GM12878 (cell line): Measurements from ENCODE around the gene GLIPR2. TPM values are rescaled to one million over a fixed set of nuclear protein-coding genes. Genes with fewer than 3 reads are reported as not detected.

Source experiments
- ATAC-seq: fragments of 200-7000 bp; cut with Tn5 transposase; 3 replicates; pipeline ENCODE4 v1.9.1; 2020; ENCODE audit warnings: mild to moderate bottlenecking, moderate library complexity
- BruUV-seq: library from RNA; stranded (reverse); fragments of 400-500 nt; replicated peaks from 2 replicates; lab custom pipeline; 2021; lab: Mats Ljungman, UMichigan
- CTCF ChIA-PET: fragments of 300-600 bp; sonication (Branson Sonifier 250); formaldehyde crosslinking; extraction: SDS; loops from one replicate; lab custom pipeline; 2021; ENCODE audit warnings: inconsistent platforms; lab: Yijun Ruan, JAX
- POLR2A ChIA-PET: fragments of 350-600 bp; formaldehyde crosslinking; extraction: SDS; loops from one replicate; lab custom pipeline; 2021; ENCODE audit warnings: inconsistent platforms; lab: Charles Lee
- RAD21 ChIA-PET: fragments of 300-600 bp; sonication (Branson Sonifier 250); formaldehyde crosslinking; loops from one replicate; lab custom pipeline; 2023; ENCODE audit warnings: antibody characterized with exemption; ENCODE audit not compliant: unreplicated experiment; lab: Charles Lee
- SMC1A ChIA-PET: fragments of 300-600 bp; sonication (Branson Sonifier 250); formaldehyde crosslinking; loops from one replicate; lab custom pipeline; 2023; ENCODE audit not compliant: unreplicated experiment, uncharacterized antibody; lab: Charles Lee
- DNase-seq: peaks from one replicate; pipeline ENCODE4 v3.0.0-alpha.2; 2011; ENCODE audit warnings: low read depth, low spot score
- FAIRE-seq: peaks from 3 replicates; lab custom pipeline; 2011; peaks lifted over from hg19 to GRCh38; lab: Jason Lieb, UNC
- H2AFZ ChIP-seq: 2 replicates; pipeline ENCODE4 v1.6.0; 2011; ENCODE audit warnings: low read depth, low read length, control low read depth; ENCODE audit not compliant: control insufficient read depth
- H3K27ac ChIP-seq: 2 replicates; pipeline ENCODE4 v1.5.1; 2011; ENCODE audit warnings: control low read depth; ENCODE audit not compliant: control insufficient read depth, insufficient read depth
- H3K27me3 ChIP-seq, 2 experiments: replicated peaks in 1 of 2; 2 replicates each; pipeline versions ENCODE4 v1.6.0 to v1.6.1; 2011; ENCODE audit warnings: low read length in 1 of 2; ENCODE audit not compliant: control insufficient read depth in 2 of 2, insufficient read depth in 2 of 2
- H3K36me3 ChIP-seq, 2 experiments: 2 replicates each; pipeline ENCODE4 v1.5.1; 2011; ENCODE audit warnings: low read length in 1 of 2; ENCODE audit not compliant: control insufficient read depth in 2 of 2, insufficient read depth in 2 of 2
- H3K4me1 ChIP-seq: 2 replicates; pipeline ENCODE4 v1.6.1; 2011; ENCODE audit warnings: mild to moderate bottlenecking, low read length, moderate library complexity, mixed read lengths; ENCODE audit not compliant: control insufficient read depth, insufficient read depth
- H3K4me2 ChIP-seq: 2 replicates; pipeline ENCODE4 v1.6.0; 2011; ENCODE audit warnings: control low read depth; ENCODE audit not compliant: control insufficient read depth, insufficient read depth
- H3K4me3 ChIP-seq: fragments of 200-600 bp; sonication (generic); 2 replicates; pipeline ENCODE4 v1.5.1; 2016
- H3K79me2 ChIP-seq: 2 replicates; pipeline ENCODE4 v1.6.0; 2011; ENCODE audit warnings: low read length; ENCODE audit not compliant: control insufficient read depth, insufficient read depth
- H3K9ac ChIP-seq: 2 replicates; pipeline ENCODE4 v1.8.0; 2011; ENCODE audit warnings: low read length, control low read depth, mixed read lengths; ENCODE audit not compliant: control insufficient read depth, insufficient read depth
- H3K9me3 ChIP-seq: replicated peaks from 3 replicates; pipeline ENCODE4 v1.5.1; 2011; ENCODE audit warnings: mild to moderate bottlenecking, low read length; ENCODE audit not compliant: control insufficient read depth, insufficient read depth
- H4K20me1 ChIP-seq: 2 replicates; pipeline ENCODE4 v1.6.0; 2011; ENCODE audit not compliant: control insufficient read depth, insufficient read depth
- MEF2B ChIP-seq: fragments of 450-650 bp; IDR thresholded peaks from 2 replicates; pipeline ENCODE4 v1.6.1; 2018; ENCODE audit warnings: mild to moderate bottlenecking, moderate library complexity; ENCODE audit not compliant: partially characterized antibody, poor library complexity, severe bottlenecking
- MXI1 ChIP-seq: fragments of 150-350 bp; IDR thresholded peaks from 2 replicates; pipeline ENCODE4 v1.6.1; 2011; ENCODE audit warnings: low read depth, mild to moderate bottlenecking, inconsistent platforms, low read length, improper control_type of control experiment
- NFXL1 ChIP-seq: fragments of 450-650 bp; IDR thresholded peaks from 2 replicates; pipeline ENCODE4 v1.6.1; 2017; ENCODE audit warnings: antibody characterized with exemption, mild to moderate bottlenecking, borderline replicate concordance
- RCOR1 ChIP-seq: conservative IDR thresholded peaks from 2 replicates; pipeline ENCODE4 v1.6.1; 2012; ENCODE audit warnings: low read depth, low read length, improper control_type of control experiment
- TCF7 ChIP-seq: IDR thresholded peaks from 2 replicates; pipeline ENCODE4 v1.6.1; 2014; ENCODE audit warnings: antibody characterized with exemption, borderline replicate concordance
- ZNF622 ChIP-seq: fragments of 450-650 bp; IDR thresholded peaks from 2 replicates; pipeline ENCODE4 v1.6.1; 2017; ENCODE audit warnings: mild to moderate bottlenecking, inconsistent platforms
- WGBS: methylation state at CpG from one replicate; pipeline ENCODE4 v1.1.6; 2016; ENCODE audit warnings: low lambda C conversion rate; ENCODE audit not compliant: insufficient replicate concordance, insufficient coverage; ENCODE audit errors: missing lambda C conversion rate; 5-methylcytosine and 5-hydroxymethylcytosine counted together
- in situ Hi-C: fragments of 300-500 bp; cut with MboI; formaldehyde crosslinking; loops from 9 replicates; pipeline ENCODE4 v1.14.3; 2018; ENCODE audit warnings: mixed read lengths
- intact Hi-C: fragments of 100-400 bp; cut with micrococcal nuclease; formaldehyde crosslinking; loops from one replicate; pipeline ENCODE4 v1.14.2; 2022; ENCODE audit not compliant: unreplicated experiment
- polyA plus RNA-seq, 11 experiments: library from polyadenylated mRNA; depleted of rRNA in 4 of 11; unstranded in 6 of 11; stranded (reverse) in 5 of 11; fragments of >200 nt; fragmentation: Nextera tagmentation in 4 of 11; fragmentation: Illumina TruSeq in 1 of 11; extraction: Ambion mirVana in 4 of 11; extraction: Trizol in 1 of 11; gene quantifications; 1 replicate in 1 of 11; 2 replicates in 10 of 11; pipeline versions ENCODE4 v1.2.1 to v1.2.3, GENCODE V29; 2011 to 2016; ENCODE audit warnings: inconsistent platforms in 2 of 11, missing spikeins in 2 of 11, low read depth in 1 of 11
- total RNA-seq, 4 experiments: library from RNA; depleted of rRNA in 3 of 4; stranded (reverse); fragments of >200 nt in 3 of 4; fragmentation: Illumina TruSeq in 1 of 4; extraction: Trizol in 1 of 4; gene quantifications; 2 replicates each; pipeline versions ENCODE4 v1.2.1 to v1.2.3, GENCODE V29; 2013 to 2021

The GLIPR2 gene
- total and polyA plus RNA-seq, 10 of the 15 experiments (the other 5 are each of a cell fraction or from before 2014, with no cell fraction given), result 0.41 to 3.5 (median 2.2) TPM

DNA sequence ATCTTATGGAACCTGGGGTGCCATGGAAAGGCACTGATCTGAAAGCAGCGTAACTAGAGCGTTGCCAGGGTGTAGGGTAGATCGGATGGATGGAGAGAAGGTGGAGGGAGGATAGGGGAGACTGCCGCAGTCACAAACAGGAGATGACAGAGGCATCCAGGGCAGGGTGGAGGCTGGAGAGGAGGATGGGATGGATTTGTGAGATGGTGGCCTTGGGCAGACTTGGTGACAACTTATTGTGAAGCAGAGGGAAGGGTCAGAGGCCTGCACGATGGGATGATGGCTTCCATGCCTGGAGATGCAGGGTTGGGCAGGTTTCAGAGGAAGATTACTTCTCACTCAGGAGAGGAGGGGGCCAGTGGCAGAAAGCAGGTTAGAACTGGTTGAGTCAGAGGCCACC is 2.4 kb downstream of the GLIPR2 start:
- Histone ChIP-seq H3K9ac (no peak overlapping the region), H4K20me1 (no peaks in the 10 kb centered on the region), H3K9me3 (no peaks in the 10 kb centered on the region), H3K4me3 (no peak overlapping the region), H2AFZ (no peak overlapping the region), H3K4me1 (peaks cover 39% of the 10 kb centered on the region), H3K27ac (no peak overlapping the region), H3K4me2 (no peak overlapping the region), H3K79me2 (no peaks in the 10 kb centered on the region), H3K36me3 (no peaks in the 10 kb centered on the region), H3K27me3 (peaks cover 7 to 14% of the 10 kb centered on the region in 2 experiments; a peak in 3 of 4 replicates)
- RAD21 ChIA-PET, result no interaction called here
- POLR2A ChIA-PET, result no interaction called here
- CTCF ChIA-PET, result interaction anchor here (1.1 kb wide), 1 partner anchor 26 kb away, joined by 4 read pairs; no protein-coding TSS in a partner anchor
- WGBS, result 95% methylated on average over 5 of the region's 5 CpGs
- SMC1A ChIA-PET, result no interaction called here
- TF ChIP-seq RCOR1 (no peak), MEF2B (no peak), TCF7 (no peak), ZNF622 (no peak), NFXL1 (no peak), MXI1 (no peak)
- no peak for FAIRE-seq
- in situ Hi-C loops, result no loop called here
- no peak for ATAC-seq
- no TSS peak for BruUV-seq
- DNase-seq, result no peak
- intact Hi-C loops, result no loop called here
